IMR-90 (cell line): ENCODE data around the gene SLCO3A1.

ENCODE experiments used
- BHLHE40 ChIP-seq: fragments of 150-350 bp; IDR thresholded peaks from 2 replicates; pipeline ENCODE4 v1.6.1; 2016; ENCODE audit warnings: mild to moderate bottlenecking, low read depth, low read length
- CEBPB ChIP-seq: IDR thresholded peaks from 2 replicates; pipeline ENCODE4 v1.6.1; 2012; ENCODE audit warnings: low read depth, low read length, improper control_type of control experiment
- CTCF ChIP-seq: conservative IDR thresholded peaks from 2 replicates; pipeline ENCODE4 v1.5.1; 2012; ENCODE audit warnings: mild to moderate bottlenecking, low read depth, low read length, improper control_type of control experiment
- ELK1 ChIP-seq: fragments of 150-350 bp; IDR thresholded peaks from 2 replicates; pipeline ENCODE4 v1.6.1; 2016; ENCODE audit warnings: low read depth, mild to moderate bottlenecking, low read length, moderate library complexity, borderline replicate concordance
- MAFK ChIP-seq: IDR thresholded peaks from 2 replicates; pipeline ENCODE4 v1.6.1; 2012; ENCODE audit warnings: low read depth, low read length, improper control_type of control experiment
- MAZ ChIP-seq: IDR thresholded peaks from 2 replicates; pipeline ENCODE4 v1.6.1; 2012; ENCODE audit warnings: low read depth, mild to moderate bottlenecking, low read length, improper control_type of control experiment, moderate library complexity, borderline replicate concordance
- NFE2L2 ChIP-seq: fragments of 150-350 bp; IDR thresholded peaks from 2 replicates; pipeline ENCODE4 v1.6.1; 2016; ENCODE audit warnings: low read depth, mild to moderate bottlenecking, low read length
- POLR2A ChIP-seq: IDR thresholded peaks from 2 replicates; pipeline ENCODE4 v1.6.1; 2012; ENCODE audit warnings: mild to moderate bottlenecking, low read depth, low read length
- RAD21 ChIP-seq: IDR thresholded peaks from 2 replicates; pipeline ENCODE4 v1.6.1; 2012; ENCODE audit warnings: low read length, improper control_type of control experiment

DNA sequence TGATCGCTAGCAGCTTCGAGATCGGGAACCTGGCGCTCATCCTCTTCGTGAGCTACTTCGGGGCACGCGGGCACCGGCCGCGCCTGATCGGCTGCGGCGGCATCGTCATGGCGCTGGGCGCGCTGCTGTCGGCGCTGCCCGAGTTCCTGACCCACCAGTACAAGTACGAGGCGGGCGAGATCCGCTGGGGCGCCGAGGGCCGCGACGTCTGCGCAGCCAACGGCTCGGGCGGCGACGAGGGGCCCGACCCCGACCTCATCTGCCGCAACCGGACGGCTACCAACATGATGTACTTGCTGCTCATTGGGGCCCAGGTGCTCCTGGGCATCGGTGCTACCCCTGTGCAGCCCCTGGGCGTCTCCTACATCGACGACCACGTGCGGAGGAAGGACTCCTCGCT is 62.5 kb downstream of the SLCO3A1 start:
- no peak for TF ChIP-seq MAZ
- TF ChIP-seq ELK1: no peak
- TF ChIP-seq BHLHE40: no peak
- TF ChIP-seq CTCF: no peak
- TF ChIP-seq POLR2A: no peak
- TF ChIP-seq RAD21: no peak
- TF ChIP-seq MAFK: no peak
- TF ChIP-seq NFE2L2: no peak
- no peak for TF ChIP-seq CEBPB
